MCF 10A (cell line): ENCODE data around the gene GRHPR. TPM values are rescaled to one million over a fixed set of nuclear protein-coding genes. Genes with fewer than 3 reads are reported as not detected.
"Not testable (repeated sequence)": the region's sequence is repeated elsewhere in the genome, so short reads cannot be mapped to it uniquely, and the experiment has no call there.

Source experiments
- BruUV-seq: library from RNA; stranded (reverse); fragments of 400-500 nt; replicated peaks from 2 replicates; lab custom pipeline; 2021; lab: Mats Ljungman, UMichigan
- CTCF ChIA-PET: fragments of 300-600 bp; sonication (Branson Sonifier 250); formaldehyde crosslinking; extraction: SDS; loops from one replicate; lab custom pipeline; 2021; ENCODE audit warnings: antibody characterized with exemption, inconsistent platforms; lab: Yijun Ruan, JAX
- POLR2A ChIA-PET: fragments of 300-600, 350-650 bp; sonication (Branson Sonifier 250); formaldehyde crosslinking; extraction: SDS; loops from one replicate; lab custom pipeline; 2020; ENCODE audit warnings: antibody characterized with exemption, inconsistent platforms; lab: Yijun Ruan, JAX
- DNase-seq: peaks from one replicate; pipeline ENCODE4 v3.0.0-alpha.2; 2018; ENCODE audit not compliant: unreplicated experiment
- H3K27ac Mint-ChIP-seq: one replicate; pipeline ENCODE4 v1.8.0; 2022; ENCODE audit warnings: mild to moderate bottlenecking, low read depth, mixed read lengths; ENCODE audit not compliant: unreplicated experiment
- H3K27me3 Mint-ChIP-seq: one replicate; pipeline ENCODE4 v1.8.0; 2022; ENCODE audit warnings: mixed read lengths; ENCODE audit not compliant: insufficient read depth, unreplicated experiment
- H3K36me3 Mint-ChIP-seq: one replicate; pipeline ENCODE4 v1.8.0; 2022; ENCODE audit warnings: mild to moderate bottlenecking, moderate library complexity, mixed read lengths; ENCODE audit not compliant: insufficient read depth, unreplicated experiment
- H3K4me1 Mint-ChIP-seq: one replicate; pipeline ENCODE4 v1.8.0; 2022; ENCODE audit warnings: mixed read lengths; ENCODE audit not compliant: insufficient read depth, unreplicated experiment
- H3K4me3 Mint-ChIP-seq: one replicate; pipeline ENCODE4 v1.8.0; 2022; ENCODE audit warnings: mild to moderate bottlenecking, moderate library complexity, mixed read lengths; ENCODE audit not compliant: unreplicated experiment
- H3K9me3 Mint-ChIP-seq: one replicate; pipeline ENCODE4 v1.8.0; 2022; ENCODE audit warnings: mixed read lengths; ENCODE audit not compliant: unreplicated experiment
- CTCF ChIP-seq: fragments of 200-600 bp; IDR thresholded peaks from one replicate; pipeline ENCODE4 v1.8.0; 2022; ENCODE audit warnings: antibody characterized with exemption, mild to moderate bottlenecking; ENCODE audit not compliant: unreplicated experiment
- intact Hi-C: fragments of 100-400 bp; cut with micrococcal nuclease; formaldehyde crosslinking; loops from 2 replicates; pipeline ENCODE4 v1.14.1; 2022
- total RNA-seq: library from RNA; stranded (reverse); gene quantifications from 2 replicates; pipeline ENCODE4 v1.2.3, GENCODE V29; 2022

GRHPR gene
- total RNA-seq, 1 experiment from 2014 or later, result 121 TPM

- no peaks in the 10 kb centered on the region for H3K27me3 Mint-ChIP-seq
- POLR2A ChIA-PET, result interaction anchor here (0.6 to 4.8 kb wide), 3 partner anchors 11 to 40 kb away, joined by 3 to 61 read pairs (median 37); partner anchors contain the start of gene ZBTB5
- H3K27ac Mint-ChIP-seq, result peak overlapping the region; percentile 96
- BruUV-seq, result no TSS peak
- CTCF ChIA-PET, result interaction anchor here (0.6 to 2.7 kb wide), 2 partner anchors 9 to 326 kb away, joined by 3 to 26 read pairs; no protein-coding TSS in a partner anchor
- peaks cover 35% of the 10 kb centered on the region for H3K36me3 Mint-ChIP-seq
- peaks cover 13% of the 10 kb centered on the region for H3K4me1 Mint-ChIP-seq
- intact Hi-C loops, result loop anchor here (5.0 kb wide), 1 partner anchor 38 kb away; no protein-coding TSS in a partner anchor
- no peaks in the 10 kb centered on the region for H3K9me3 Mint-ChIP-seq
- no peak for DNase-seq
- TF ChIP-seq CTCF, result no peak
- peak overlapping the region; percentile 92 for H3K4me3 Mint-ChIP-seq
Observed at GRCh38 chr9:37424204-37424685, 1.7 kb downstream of the GRHPR start.

- intact Hi-C loops, result loop anchor here (5.0 kb wide), 1 partner anchor 38 kb away; no protein-coding TSS in a partner anchor
- Mint-ChIP-seq H3K9me3 (no peaks in the 10 kb centered on the region), H3K27me3 (no peaks in the 10 kb centered on the region), H3K36me3 (peaks cover 35% of the 10 kb centered on the region), H3K4me3 (peak overlapping the region; percentile 92), H3K27ac (no peak overlapping the region), H3K4me1 (peaks cover 13% of the 10 kb centered on the region)
- DNase-seq, result no peak
- ChIA-PET POLR2A (interaction anchor here (0.6 to 4.8 kb wide), 4 partner anchors 12 to 40 kb away, joined by 3 to 61 read pairs (median 20); partner anchors contain the start of gene ZBTB5), CTCF (interaction anchor here (0.6 to 2.7 kb wide), 2 partner anchors 10 to 326 kb away, joined by 3 to 26 read pairs; no protein-coding TSS in a partner anchor)
- no TSS peak for BruUV-seq
- no peak for TF ChIP-seq CTCF
Observed at GRCh38 chr9:37424686-37425297, 2.3 kb downstream of the GRHPR start.

GRCh38 chr9:37425298-37425752, 2.8 kb downstream of the GRHPR start:
- BruUV-seq, result no TSS peak
- DNase-seq, result no peak
- Mint-ChIP-seq H3K4me3 (no peak overlapping the region), H3K4me1 (peaks cover 13% of the 10 kb centered on the region), H3K36me3 (peaks cover 39% of the 10 kb centered on the region), H3K27ac (no peak overlapping the region), H3K9me3 (no peaks in the 10 kb centered on the region), H3K27me3 (no peaks in the 10 kb centered on the region)
- intact Hi-C loops, result no loop called here
- no peak for TF ChIP-seq CTCF
- ChIA-PET POLR2A (interaction anchor here (0.9 to 4.8 kb wide), 3 partner anchors 10 to 27 kb away, joined by 3 to 37 read pairs (median 4); no protein-coding TSS in a partner anchor), CTCF (interaction anchor here (2.7 kb wide), 1 partner anchor 10 kb away, joined by 26 read pairs; no protein-coding TSS in a partner anchor)

GRCh38 chr9:37426431-37426830, 3.9 kb downstream of the GRHPR start:
- CTCF ChIA-PET, intact Hi-C loops, BruUV-seq, H3K27me3 Mint-ChIP-seq, H3K9me3 Mint-ChIP-seq, DNase-seq, H3K4me3 Mint-ChIP-seq, H3K27ac Mint-ChIP-seq: not testable (repeated sequence)
- peaks cover 13% of the 10 kb centered on the region for H3K4me1 Mint-ChIP-seq
- POLR2A ChIA-PET, result interaction anchor here (1.1 kb wide), 1 partner anchor 11 kb away, joined by 3 read pairs; no protein-coding TSS in a partner anchor
- peaks cover 41% of the 10 kb centered on the region for H3K36me3 Mint-ChIP-seq
